Measurements from ENCODE around the gene PIGS.

PIGS gene

DNA sequence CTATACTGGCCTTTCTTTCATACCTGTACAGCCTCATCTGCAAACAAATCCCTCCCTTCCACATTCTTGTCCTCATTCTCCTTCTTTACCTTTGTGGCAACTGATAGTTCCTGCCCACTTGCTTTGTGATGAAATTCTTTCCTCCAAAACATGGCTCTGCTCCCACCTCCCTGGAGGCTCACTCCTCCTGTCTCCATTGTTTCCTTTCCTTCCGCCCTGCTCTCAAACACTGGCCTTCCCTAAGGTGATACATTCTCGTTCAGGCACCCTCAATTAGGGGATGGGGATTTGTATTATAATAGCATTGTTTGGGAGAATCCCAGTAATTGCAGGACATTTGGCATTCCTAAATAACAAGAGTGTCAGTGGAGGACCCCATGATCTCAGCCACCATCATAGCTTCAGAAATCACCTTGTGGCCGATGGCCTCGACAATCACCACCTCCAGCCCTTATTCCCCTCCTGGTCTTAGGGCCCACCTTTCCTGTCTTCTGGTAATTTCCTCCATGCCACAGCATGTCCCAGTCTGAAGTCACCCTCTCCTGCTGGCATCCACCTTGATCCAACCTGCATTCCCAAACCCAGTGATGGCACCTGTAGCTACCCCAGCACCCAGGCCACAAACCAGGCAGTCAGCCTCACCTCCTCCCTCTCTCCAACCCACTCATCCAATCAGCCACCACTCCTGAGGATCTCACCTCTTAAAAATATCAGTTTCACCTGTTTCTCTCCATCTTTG lies 26.8 kb downstream of the PIGS start:
- no peak overlapping the region for H3K4me3 ChIP-seq (ENCODE audit: low read length)

DNA sequence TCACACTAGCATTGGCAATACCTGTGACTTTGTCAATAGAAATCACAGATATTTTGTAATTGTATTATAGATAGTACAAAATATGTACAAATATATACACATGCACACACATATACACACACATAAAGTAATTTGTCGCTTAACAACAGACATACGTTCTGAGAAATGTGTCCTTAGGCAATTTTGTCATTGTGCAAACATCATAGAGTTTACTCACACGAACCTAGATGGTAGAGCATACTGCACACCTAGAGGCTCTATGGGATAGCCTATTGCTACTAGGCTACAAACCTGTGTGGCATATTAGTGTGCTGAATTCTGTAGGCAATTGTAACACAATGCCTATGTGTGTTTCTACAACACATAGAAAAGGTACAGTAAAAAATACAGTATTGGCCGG lies 29.9 kb downstream of the PIGS start:
- H3K4me3 ChIP-seq (ENCODE audit: low read length) = no peak overlapping the region
- TF ChIP-seq, protein P1, sequence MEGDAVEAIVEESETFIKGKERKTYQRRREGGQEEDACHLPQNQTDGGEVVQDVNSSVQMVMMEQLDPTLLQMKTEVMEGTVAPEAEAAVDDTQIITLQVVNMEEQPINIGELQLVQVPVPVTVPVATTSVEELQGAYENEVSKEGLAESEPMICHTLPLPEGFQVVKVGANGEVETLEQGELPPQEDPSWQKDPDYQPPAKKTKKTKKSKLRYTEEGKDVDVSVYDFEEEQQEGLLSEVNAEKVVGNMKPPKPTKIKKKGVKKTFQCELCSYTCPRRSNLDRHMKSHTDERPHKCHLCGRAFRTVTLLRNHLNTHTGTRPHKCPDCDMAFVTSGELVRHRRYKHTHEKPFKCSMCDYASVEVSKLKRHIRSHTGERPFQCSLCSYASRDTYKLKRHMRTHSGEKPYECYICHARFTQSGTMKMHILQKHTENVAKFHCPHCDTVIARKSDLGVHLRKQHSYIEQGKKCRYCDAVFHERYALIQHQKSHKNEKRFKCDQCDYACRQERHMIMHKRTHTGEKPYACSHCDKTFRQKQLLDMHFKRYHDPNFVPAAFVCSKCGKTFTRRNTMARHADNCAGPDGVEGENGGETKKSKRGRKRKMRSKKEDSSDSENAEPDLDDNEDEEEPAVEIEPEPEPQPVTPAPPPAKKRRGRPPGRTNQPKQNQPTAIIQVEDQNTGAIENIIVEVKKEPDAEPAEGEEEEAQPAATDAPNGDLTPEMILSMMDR (IDR thresholded peaks at IDR 0.05; ENCODE audit: insufficient read depth, low read depth, low read length, missing control alignments) = no peak
- DNase-seq (ENCODE audit: low read depth) = peak; percentile 55

More for the DNA sequence above, 26.8 kb downstream of the PIGS start:
- no peak for DNase-seq (ENCODE audit: low read depth)
- TF ChIP-seq, protein P1 (IDR thresholded peaks at IDR 0.05; ENCODE audit: insufficient read depth, low read depth, low read length, missing control alignments) = no peak

DNA sequence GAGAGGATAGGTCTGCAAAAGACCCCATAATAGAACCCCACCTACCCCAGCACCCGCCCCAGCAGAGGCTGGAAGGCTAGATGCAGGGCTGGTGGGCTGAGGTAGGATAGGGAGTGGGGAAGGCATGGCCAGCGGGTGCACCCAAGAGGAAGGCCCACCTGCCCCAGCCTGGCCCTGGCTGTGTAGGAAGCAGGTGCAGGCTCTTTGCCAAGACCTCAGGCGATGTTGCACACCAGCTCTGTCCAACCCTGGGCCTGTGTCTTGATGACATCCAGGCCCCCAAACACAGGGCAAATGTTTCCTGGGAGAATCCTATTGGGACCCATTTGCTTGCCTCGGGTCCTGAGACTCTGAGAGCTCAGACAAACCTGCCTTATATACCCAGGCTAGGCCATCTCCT lies 31.1 kb downstream of the PIGS start:
- DNase-seq (ENCODE audit: low read depth) = no peak
- H3K4me3 ChIP-seq (ENCODE audit: low read length) = no peak overlapping the region
- TF ChIP-seq, protein P1 (IDR thresholded peaks at IDR 0.05; ENCODE audit: insufficient read depth, low read depth, low read length, missing control alignments) = no peak

DNA sequence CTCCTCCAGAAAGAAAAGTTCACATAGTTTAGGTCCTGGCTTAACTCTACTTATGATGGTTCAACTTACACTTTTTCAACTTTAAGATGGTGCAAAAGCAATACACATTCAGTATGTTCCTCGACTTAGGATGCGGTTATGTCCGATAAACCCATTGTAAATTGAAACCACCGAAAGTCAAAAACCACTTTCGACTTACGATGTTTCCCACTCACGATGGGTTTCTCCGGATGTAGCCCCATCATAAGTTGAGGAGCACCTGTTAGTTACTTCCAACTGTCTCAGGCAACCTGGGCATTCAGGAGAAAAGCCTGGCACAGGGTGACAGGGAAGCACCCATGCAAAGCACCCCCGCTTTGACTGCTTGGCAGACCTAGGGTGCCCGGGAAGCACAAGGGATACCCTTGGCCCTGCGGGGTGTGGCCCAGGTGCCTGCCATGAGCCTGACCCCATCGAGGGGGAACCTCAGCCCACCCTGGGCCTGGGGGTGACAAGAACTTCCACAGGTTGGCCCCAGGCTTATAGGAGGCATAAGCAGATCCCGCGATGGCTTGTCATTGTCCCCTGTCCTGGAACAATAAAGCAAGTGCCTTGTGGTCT lies 32.9 kb downstream of the PIGS start:
- TF ChIP-seq, protein P1 (IDR thresholded peaks at IDR 0.05; ENCODE audit: insufficient read depth, low read depth, low read length, missing control alignments) = no peak
- no peak overlapping the region for H3K4me3 ChIP-seq (ENCODE audit: low read length)
- DNase-seq (ENCODE audit: low read depth) = no peak

DNA sequence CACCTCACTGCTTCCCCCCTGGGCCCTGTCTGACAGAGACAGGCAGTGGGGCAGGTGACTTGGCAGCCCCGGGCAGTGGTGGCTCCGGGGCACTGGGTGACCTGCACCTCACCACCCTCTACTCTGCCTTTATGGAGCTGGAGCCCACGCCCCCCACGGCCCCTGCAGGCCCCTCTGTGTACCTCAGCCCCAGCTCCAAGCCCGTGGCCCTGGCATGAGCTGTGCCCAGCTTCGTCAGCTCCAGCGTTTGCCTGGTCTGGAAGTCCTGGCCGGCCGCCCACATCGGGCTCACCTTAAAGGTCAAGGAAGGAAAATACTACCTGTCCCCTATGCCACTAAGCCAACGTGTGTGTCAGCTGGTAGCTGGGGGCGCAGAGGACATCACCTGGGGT lies 34.1 kb downstream of the PIGS start:
- no peak for DNase-seq (ENCODE audit: low read depth)
- TF ChIP-seq, protein P1 (IDR thresholded peaks at IDR 0.05; ENCODE audit: insufficient read depth, low read depth, low read length, missing control alignments) = no peak
- no peak overlapping the region for H3K4me3 ChIP-seq (ENCODE audit: low read length)

DNA sequence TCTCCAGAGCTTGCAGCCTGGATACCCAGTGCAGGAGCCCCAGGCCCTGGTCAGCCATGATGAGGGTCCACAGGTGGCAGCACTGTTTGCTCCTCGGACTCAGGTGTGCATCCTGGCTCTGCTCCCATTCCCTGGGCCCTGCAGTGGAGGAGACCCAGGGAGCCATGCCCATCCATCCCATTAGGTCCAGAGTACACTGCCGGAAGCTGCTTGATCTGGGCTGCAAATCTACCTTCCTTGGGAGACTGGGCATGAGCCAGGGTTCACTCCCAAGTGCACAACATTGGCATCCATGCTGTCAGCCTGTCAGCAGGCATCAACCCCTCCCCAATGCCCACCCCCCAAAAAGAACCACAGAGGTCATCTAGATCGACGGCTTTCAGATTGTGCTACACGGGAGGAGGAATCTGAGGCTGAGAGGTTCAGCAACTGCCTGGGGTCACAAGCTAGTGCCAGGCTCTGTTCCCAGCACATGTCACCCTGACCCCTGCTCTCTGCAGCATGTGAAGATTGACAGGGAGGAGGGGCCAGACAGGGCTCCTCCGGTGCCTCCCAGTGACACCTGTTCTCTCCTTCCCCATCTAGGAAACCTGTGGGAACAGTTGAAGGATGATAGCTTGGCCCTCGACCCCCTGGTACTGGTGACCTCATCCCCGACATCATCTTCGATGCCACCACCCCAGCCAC lies 34.6 kb downstream of the PIGS start:
- DNase-seq (ENCODE audit: low read depth) = no peak
- no peak overlapping the region for H3K4me3 ChIP-seq (ENCODE audit: low read length)
- TF ChIP-seq, protein P1 (IDR thresholded peaks at IDR 0.05; ENCODE audit: insufficient read depth, low read depth, low read length, missing control alignments) = no peak

All from epithelial cell of esophagus (primary cell).